C4-2B (cell line): ENCODE measurements around the gene MTHFR.

ENCODE experiments used
- CTCF ChIP-seq: fragments of 450-650 bp; conservative IDR thresholded peaks from 2 replicates; pipeline ENCODE4 v1.5.1; 2017; ENCODE audit warnings: mild to moderate bottlenecking
- ZFX ChIP-seq: fragments of 450-650 bp; IDR thresholded peaks from 2 replicates; pipeline ENCODE4 v1.6.1; 2017

DNA sequence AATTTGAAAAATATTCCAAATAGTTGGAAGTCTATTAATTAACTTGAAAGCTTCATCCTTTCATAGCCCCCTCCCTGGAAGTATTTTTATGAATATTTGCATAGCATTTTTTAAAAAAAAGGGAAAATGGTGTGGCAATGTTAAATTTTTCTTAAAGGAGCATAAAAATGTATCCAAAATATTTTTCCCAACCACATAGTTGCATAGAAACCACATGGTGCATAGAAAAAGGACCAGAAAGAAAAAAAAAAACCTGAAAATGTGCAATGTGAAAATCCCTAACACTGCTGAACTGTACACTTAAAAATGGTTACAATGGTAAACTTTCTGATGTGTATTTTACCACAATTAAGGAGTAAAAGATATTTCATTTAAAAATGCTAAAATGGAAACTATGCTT lies 35.8 kb downstream of the MTHFR start:
- TF ChIP-seq CTCF: no peak
- no peak for TF ChIP-seq ZFX
